Body of pancreas (tissue), 4 donors: ENCODE measurements around the gene CD84. TPM values are rescaled to one million over a fixed set of nuclear protein-coding genes. Genes with fewer than 3 reads are reported as not detected.
"Not testable (repeated sequence)": the region's sequence is repeated elsewhere in the genome, so short reads cannot be mapped to it uniquely, and the experiment has no call there.

ENCODE experiments used
- ATAC-seq: fragments of 150-250 bp; one replicate; pipeline ENCODE4 v1.9.1; 2016
- DNase-seq, 4 donors: peaks; one replicate each; pipeline ENCODE4 v3.0.0-alpha.2; 2019
- H3K27ac ChIP-seq, 4 donors: fragments of 200-600 bp; sonication (generic); 1 replicate in 3 of 4; 2 replicates in 1 of 4; pipeline versions ENCODE4 v1.5.1 to v1.6.1; 2016 to 2019; ENCODE audit warnings: mild to moderate bottlenecking in 1 of 4, mixed read lengths in 1 of 4, moderate library complexity in 1 of 4
- H3K27me3 ChIP-seq, 2 donors: fragments of 200-600 bp; sonication (generic); one replicate each; pipeline ENCODE4 v1.6.0; 2016; ENCODE audit warnings: mild to moderate bottlenecking in 1 of 2
- H3K36me3 ChIP-seq, 2 donors: fragments of 200-600 bp; sonication (generic); replicated peaks in 1 of 2; 2 replicates each; pipeline ENCODE4 v1.5.1; 2016; ENCODE audit warnings: low read depth in 2 of 2; ENCODE audit not compliant: insufficient read depth in 1 of 2
- H3K4me1 ChIP-seq: fragments of 200-600 bp; sonication (generic); one replicate; pipeline ENCODE4 v1.6.0; 2016
- H3K4me3 ChIP-seq, 2 donors: fragments of 200-600 bp; sonication (generic); 1 replicate in 1 of 2; 2 replicates in 1 of 2; pipeline ENCODE4 v1.5.1; 2016 to 2019
- H3K9me3 ChIP-seq, 3 donors: fragments of 200-600 bp; sonication (generic); 1 replicate in 2 of 3; 2 replicates in 1 of 3; pipeline ENCODE4 v1.5.1; 2016
- CTCF ChIP-seq, 7 experiments: fragments of 450-650 bp in 4 of 7; fragments of 200-600 bp in 3 of 7; sonication (generic) in 3 of 7; IDR thresholded peaks; one replicate each; pipeline ENCODE4 v1.5.1; 2016 to 2019; ENCODE audit warnings: antibody characterized with exemption in 7 of 7
- POLR2A ChIP-seq, 3 donors: fragments of 450-650 bp; IDR thresholded peaks; one replicate each; pipeline ENCODE4 v1.6.1; 2016; ENCODE audit warnings: antibody characterized with exemption in 3 of 3, mild to moderate bottlenecking in 2 of 3
- WGBS, 2 donors: methylation state at CpG; one replicate each; pipeline ENCODE4 v1.1.5; 2017; 5-methylcytosine and 5-hydroxymethylcytosine counted together
- intact Hi-C: fragments of 100-400 bp; cut with DNase I; formaldehyde crosslinking; loops from one replicate; pipeline ENCODE4 v1.15.1; 2023
- total RNA-seq, 2 donors: library from RNA; depleted of rRNA; stranded (reverse); fragments of >200 nt; gene quantifications; one replicate each; pipeline ENCODE4 v1.1.0, GENCODE V29; 2016

Gene CD84
- total RNA-seq, 2 donors from 2014 or later, result 3.0 to 7.0 TPM

GRCh38 chr1:160537714-160538665 is 41.3 kb downstream of the CD84 start:
- no peak for ATAC-seq
- no peaks in the 10 kb centered on the region for H3K27me3 ChIP-seq
- H3K36me3 ChIP-seq, result no peaks in the 10 kb centered on the region
- 53 to 62% methylated on average over 8 of the region's 8 CpGs for WGBS, 2 donors
- intact Hi-C loops, result no loop called here
- peak overlapping the region; percentile 57 to 86 (median 79) for H3K27ac ChIP-seq
- no peaks in the 10 kb centered on the region for H3K9me3 ChIP-seq
- no peak for TF ChIP-seq CTCF (IDR thresholded peaks at IDR 0.05)
- no peak for TF ChIP-seq POLR2A (IDR thresholded peaks at IDR 0.05)
- DNase-seq, result no peak
- peaks cover 69% of the 10 kb centered on the region for H3K4me1 ChIP-seq
- no peak overlapping the region for H3K4me3 ChIP-seq

- intact Hi-C loops, result no loop called here
- DNase-seq, result no peak
- TF ChIP-seq POLR2A (IDR thresholded peaks at IDR 0.05) (no peak), CTCF (IDR thresholded peaks at IDR 0.05) (no peak)
- peaks cover 39% of the 10 kb centered on the region for H3K4me1 ChIP-seq
- H3K27ac ChIP-seq, result no peak overlapping the region
- no peak overlapping the region for H3K4me3 ChIP-seq
- no peak for ATAC-seq
- no peaks in the 10 kb centered on the region for H3K27me3 ChIP-seq
- no peaks in the 10 kb centered on the region for H3K9me3 ChIP-seq
- H3K36me3 ChIP-seq, result no peaks in the 10 kb centered on the region
- WGBS, 2 donors, result 85% methylated on average over 3 of the region's 3 CpGs
Observed at GRCh38 chr1:160534823-160535605, 44.3 kb downstream of the CD84 start.

GRCh38 chr1:160532557-160532813 is 46.8 kb downstream of the CD84 start:
- DNase-seq, H3K4me3 ChIP-seq, ATAC-seq, intact Hi-C loops, H3K9me3 ChIP-seq, H3K36me3 ChIP-seq, H3K27me3 ChIP-seq, H3K27ac ChIP-seq: not testable (repeated sequence)
- H3K4me1 ChIP-seq, result peaks cover 16% of the 10 kb centered on the region
- 91% methylated on average over 5 of the region's 5 CpGs; no CpG with 5 or more reads in 1 of the 2 donors for WGBS, 2 donors

GRCh38 chr1:160531809-160532556 is 47.3 kb downstream of the CD84 start:
- DNase-seq, H3K27ac ChIP-seq, H3K4me3 ChIP-seq, H3K9me3 ChIP-seq, intact Hi-C loops, ATAC-seq, H3K27me3 ChIP-seq, H3K36me3 ChIP-seq: not testable (repeated sequence)
- whole genome bisulfite sequencing, 2 donors, result 85 to 86% methylated on average over 9 to 24 of the region's 29 CpGs
- H3K4me1 ChIP-seq, result peaks cover 12% of the 10 kb centered on the region

GRCh38 chr1:160529401-160529952 is 49.8 kb downstream of the CD84 start:
- H3K4me3 ChIP-seq, H3K9me3 ChIP-seq, DNase-seq, H3K27ac ChIP-seq, intact Hi-C loops, H3K4me1 ChIP-seq, ATAC-seq, H3K36me3 ChIP-seq, H3K27me3 ChIP-seq: not testable (repeated sequence)
- 79 to 93% methylated on average over 3 to 7 of the region's 7 CpGs for WGBS, 2 donors

GRCh38 chr1:160523789-160524188 is 55.5 kb downstream of the CD84 start:
- intact Hi-C loops, result not testable (repeated sequence)

More at GRCh38 chr1:160523789-160524188, 55.5 kb downstream of the CD84 start:
- not testable (repeated sequence) for DNase-seq, H3K27ac ChIP-seq, H3K4me1 ChIP-seq, H3K36me3 ChIP-seq, H3K4me3 ChIP-seq, ATAC-seq, H3K9me3 ChIP-seq, H3K27me3 ChIP-seq
- WGBS, 2 donors, result 89 to 92% methylated on average over 2 of the region's 2 CpGs
